Esophagus muscularis mucosa (tissue), 3 donors: ENCODE measurements around the gene CARD9.

Experiments used
- POLR2A ChIP-seq: fragments of 450-650 bp; IDR thresholded peaks from one replicate; pipeline ENCODE4 v1.6.1; 2017; ENCODE audit warnings: antibody characterized with exemption, moderate library complexity, mild to moderate bottlenecking, low read depth
- TF ChIP-seq, protein P1 (sequence below), 3 experiments: fragments of 200-600 bp in 2 of 3; fragments of 450-650 bp in 1 of 3; sonication (generic) in 2 of 3; IDR thresholded peaks; one replicate each; pipeline ENCODE4 v1.5.1; 2017 to 2019; ENCODE audit warnings: antibody characterized with exemption in 3 of 3, mild to moderate bottlenecking in 2 of 3, moderate library complexity in 1 of 3

DNA sequence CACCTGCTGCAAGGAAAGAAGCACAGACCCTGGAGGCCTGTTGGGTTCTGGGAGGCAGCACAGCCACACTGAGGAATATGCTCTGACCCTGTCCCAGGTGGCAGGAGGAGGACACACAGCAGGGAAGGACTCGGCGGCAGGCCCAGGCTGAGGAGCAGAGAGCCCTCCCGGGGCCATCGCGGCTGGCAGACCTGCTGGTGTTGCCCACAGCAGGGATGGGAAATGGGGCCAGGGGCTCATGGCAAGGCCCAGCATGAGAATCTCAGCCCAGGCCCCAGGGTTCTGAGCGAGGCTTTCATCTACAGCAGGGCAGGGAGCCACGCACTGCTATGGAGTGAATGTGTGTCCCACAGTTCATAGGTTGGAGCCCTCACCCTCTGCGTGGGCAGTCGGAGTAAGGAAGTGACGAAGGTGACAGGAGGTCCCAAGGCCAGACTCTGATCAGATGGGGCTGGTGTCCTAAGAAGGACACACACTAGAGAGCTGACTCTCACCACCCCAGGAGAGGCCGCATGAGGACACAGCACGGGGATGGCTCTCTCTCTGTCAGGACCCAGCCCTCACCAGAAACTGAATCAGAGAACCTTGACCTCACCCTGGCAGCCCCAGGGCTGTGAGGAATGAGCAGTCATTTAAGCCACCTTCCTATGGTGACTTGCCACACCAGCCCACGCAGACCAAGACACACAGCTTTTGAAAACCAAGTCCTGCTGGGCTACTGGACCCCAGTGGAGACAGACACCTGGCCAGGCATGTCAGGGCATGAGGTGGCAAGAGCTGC, 56.4 kb downstream of the CARD9 start:
- TF ChIP-seq, protein P1, sequence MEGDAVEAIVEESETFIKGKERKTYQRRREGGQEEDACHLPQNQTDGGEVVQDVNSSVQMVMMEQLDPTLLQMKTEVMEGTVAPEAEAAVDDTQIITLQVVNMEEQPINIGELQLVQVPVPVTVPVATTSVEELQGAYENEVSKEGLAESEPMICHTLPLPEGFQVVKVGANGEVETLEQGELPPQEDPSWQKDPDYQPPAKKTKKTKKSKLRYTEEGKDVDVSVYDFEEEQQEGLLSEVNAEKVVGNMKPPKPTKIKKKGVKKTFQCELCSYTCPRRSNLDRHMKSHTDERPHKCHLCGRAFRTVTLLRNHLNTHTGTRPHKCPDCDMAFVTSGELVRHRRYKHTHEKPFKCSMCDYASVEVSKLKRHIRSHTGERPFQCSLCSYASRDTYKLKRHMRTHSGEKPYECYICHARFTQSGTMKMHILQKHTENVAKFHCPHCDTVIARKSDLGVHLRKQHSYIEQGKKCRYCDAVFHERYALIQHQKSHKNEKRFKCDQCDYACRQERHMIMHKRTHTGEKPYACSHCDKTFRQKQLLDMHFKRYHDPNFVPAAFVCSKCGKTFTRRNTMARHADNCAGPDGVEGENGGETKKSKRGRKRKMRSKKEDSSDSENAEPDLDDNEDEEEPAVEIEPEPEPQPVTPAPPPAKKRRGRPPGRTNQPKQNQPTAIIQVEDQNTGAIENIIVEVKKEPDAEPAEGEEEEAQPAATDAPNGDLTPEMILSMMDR (IDR thresholded peaks at IDR 0.05) = no peak
- TF ChIP-seq POLR2A = no peak
